ENCODE measurements around the gene NKAIN2. TPM values are rescaled to one million over a fixed set of nuclear protein-coding genes. Genes with fewer than 3 reads are reported as not detected.

The NKAIN2 gene
- total and polyA plus RNA-seq, 2 experiments from 2014 or later: 0.22 TPM; not detected in 1

DNA sequence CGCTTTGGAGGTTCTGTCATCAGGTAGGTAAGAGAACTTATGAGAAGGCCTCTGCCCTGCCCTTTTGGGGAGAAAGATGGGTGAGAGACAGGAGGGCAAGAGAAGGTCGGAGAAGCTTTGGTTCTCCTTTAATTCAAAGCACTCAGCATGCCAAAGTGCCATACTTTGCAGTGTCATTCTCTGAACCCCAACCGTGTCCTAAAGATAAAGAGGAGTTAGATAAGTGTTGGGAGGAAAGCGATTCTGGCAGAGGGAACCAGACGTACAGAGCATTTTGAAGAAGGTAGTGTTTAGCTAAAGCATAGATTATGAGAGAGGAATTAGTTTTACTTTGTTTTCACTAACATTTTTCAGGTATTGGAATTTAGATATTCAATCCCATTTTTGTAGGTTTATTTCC lies 40.3 kb downstream of the NKAIN2 start:
- H3K4me1 ChIP-seq (ENCODE audit: low read depth): no peaks in the 10 kb centered on the region
- H3K9me3 ChIP-seq (ENCODE audit: low read depth): peaks cover 2% of the 10 kb centered on the region
- H3K36me3 ChIP-seq: no peaks in the 10 kb centered on the region
- TF ChIP-seq, protein P1, sequence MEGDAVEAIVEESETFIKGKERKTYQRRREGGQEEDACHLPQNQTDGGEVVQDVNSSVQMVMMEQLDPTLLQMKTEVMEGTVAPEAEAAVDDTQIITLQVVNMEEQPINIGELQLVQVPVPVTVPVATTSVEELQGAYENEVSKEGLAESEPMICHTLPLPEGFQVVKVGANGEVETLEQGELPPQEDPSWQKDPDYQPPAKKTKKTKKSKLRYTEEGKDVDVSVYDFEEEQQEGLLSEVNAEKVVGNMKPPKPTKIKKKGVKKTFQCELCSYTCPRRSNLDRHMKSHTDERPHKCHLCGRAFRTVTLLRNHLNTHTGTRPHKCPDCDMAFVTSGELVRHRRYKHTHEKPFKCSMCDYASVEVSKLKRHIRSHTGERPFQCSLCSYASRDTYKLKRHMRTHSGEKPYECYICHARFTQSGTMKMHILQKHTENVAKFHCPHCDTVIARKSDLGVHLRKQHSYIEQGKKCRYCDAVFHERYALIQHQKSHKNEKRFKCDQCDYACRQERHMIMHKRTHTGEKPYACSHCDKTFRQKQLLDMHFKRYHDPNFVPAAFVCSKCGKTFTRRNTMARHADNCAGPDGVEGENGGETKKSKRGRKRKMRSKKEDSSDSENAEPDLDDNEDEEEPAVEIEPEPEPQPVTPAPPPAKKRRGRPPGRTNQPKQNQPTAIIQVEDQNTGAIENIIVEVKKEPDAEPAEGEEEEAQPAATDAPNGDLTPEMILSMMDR (IDR thresholded peaks at IDR 0.05; ENCODE audit: low read depth, low read length): no peak
- no peak overlapping the region for H3K4me3 ChIP-seq
- peaks cover 11% of the 10 kb centered on the region for H3K27me3 ChIP-seq
- no peak overlapping the region for H3K27ac ChIP-seq
- no peak for DNase-seq (ENCODE audit: low read depth in 1 of 2, low spot score in 1 of 2)

DNA sequence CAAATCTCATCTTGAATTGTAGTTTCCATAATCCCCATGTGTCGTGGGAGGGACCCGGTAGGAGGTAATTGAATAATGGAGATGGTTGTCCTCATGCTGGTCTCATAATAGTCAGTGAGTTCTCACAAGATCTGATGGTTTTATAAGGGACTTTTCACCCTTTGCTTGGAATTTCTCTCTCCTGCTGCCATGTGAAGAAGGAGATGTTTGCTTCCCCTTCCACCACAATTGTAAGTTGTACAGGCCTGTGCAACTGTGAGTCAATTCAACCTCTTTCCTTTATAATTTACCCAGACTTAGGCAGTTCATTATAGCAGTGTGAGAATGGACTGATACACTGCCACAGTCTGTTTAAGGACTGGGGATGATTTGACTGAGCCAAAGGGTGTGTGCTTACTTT lies 44.7 kb downstream of the NKAIN2 start:
- TF ChIP-seq, protein P1 (IDR thresholded peaks at IDR 0.05; ENCODE audit: low read depth, low read length): no peak

DNA sequence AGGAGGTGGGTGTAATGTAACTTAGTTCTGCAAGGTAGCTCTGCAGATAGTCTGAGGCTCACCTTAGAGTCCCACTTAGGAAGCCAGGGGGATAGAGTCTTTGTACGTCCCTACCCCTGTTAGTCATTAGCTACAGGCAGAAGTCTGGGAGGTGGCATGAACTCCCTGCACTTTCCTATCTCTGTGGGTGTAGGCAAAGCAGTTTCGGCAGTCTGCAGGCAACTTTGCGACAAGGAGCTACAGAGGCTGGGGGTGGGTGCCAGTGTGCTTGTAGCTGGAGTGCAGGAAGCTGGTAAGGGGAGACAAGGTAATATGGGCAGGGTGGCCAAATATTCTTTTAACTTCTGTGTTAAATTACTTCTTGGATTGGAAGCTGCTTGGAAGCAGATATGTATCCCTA lies 45.7 kb downstream of the NKAIN2 start:
- peaks cover 2% of the 10 kb centered on the region for H3K9me3 ChIP-seq (ENCODE audit: low read depth)
- DNase-seq (ENCODE audit: low read depth in 1 of 2, low spot score in 1 of 2): no peak
- no peak overlapping the region for H3K27ac ChIP-seq
- no peaks in the 10 kb centered on the region for H3K36me3 ChIP-seq
- H3K27me3 ChIP-seq: peaks cover 6% of the 10 kb centered on the region
- TF ChIP-seq, protein P1 (IDR thresholded peaks at IDR 0.05; ENCODE audit: low read depth, low read length): no peak
- no peaks in the 10 kb centered on the region for H3K4me1 ChIP-seq (ENCODE audit: low read depth)
- H3K4me3 ChIP-seq: no peak overlapping the region

More for the DNA sequence above, 44.7 kb downstream of the NKAIN2 start:
- Histone ChIP-seq H3K36me3 (no peaks in the 10 kb centered on the region), H3K27me3 (peaks cover 6% of the 10 kb centered on the region), H3K9me3 (ENCODE audit: low read depth) (peaks cover 2% of the 10 kb centered on the region), H3K4me3 (no peak overlapping the region), H3K4me1 (ENCODE audit: low read depth) (no peaks in the 10 kb centered on the region), H3K27ac (no peak overlapping the region)
- DNase-seq (ENCODE audit: low read depth in 1 of 2, low spot score in 1 of 2): no peak

DNA sequence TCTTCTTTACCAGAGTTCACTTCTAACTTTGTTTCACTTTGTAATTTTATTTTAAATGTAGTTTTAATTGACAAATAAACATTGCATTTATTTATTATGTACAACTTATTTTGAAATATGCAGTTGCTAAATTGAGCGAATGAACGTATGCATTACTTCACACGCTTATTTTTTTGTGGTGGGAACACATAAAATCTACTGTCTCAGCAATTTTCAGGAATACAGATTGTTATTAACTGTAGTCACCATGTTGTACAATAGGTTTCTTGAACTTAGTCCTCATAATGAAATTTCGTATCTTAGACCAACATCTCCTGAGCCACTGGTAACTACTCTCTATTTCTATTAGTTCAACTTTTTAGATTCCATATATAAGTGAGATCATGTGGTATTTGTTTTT lies 46.9 kb downstream of the NKAIN2 start:
- no peaks in the 10 kb centered on the region for H3K4me1 ChIP-seq (ENCODE audit: low read depth)
- no peak for DNase-seq (ENCODE audit: low read depth in 1 of 2, low spot score in 1 of 2)
- no peak overlapping the region for H3K27ac ChIP-seq
- H3K9me3 ChIP-seq (ENCODE audit: low read depth): no peaks in the 10 kb centered on the region
- no peak overlapping the region for H3K4me3 ChIP-seq
- no peaks in the 10 kb centered on the region for H3K36me3 ChIP-seq
- TF ChIP-seq, protein P1 (IDR thresholded peaks at IDR 0.05; ENCODE audit: low read depth, low read length): no peak
- H3K27me3 ChIP-seq: peaks cover 6% of the 10 kb centered on the region

DNA sequence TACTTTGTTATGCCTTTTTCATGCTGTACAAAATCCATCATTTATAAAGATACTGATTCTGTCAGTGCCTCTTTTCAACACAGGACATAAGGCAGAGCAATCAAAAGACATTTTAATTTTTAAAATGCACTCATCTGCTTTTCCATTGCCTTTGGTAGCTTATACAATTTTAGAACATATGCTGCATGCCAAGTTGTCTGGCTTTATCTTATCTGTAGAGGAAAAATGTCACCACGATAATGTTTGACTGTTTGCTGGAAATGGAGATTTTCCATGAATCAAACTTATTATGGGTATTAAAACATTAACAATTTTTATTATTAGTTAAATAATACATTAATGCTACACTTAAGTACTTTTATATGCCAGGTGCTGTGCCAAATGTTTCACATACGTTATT lies 50.5 kb downstream of the NKAIN2 start:
- H3K27ac ChIP-seq: no peak overlapping the region
- H3K4me1 ChIP-seq (ENCODE audit: low read depth): no peaks in the 10 kb centered on the region
- peaks cover 6% of the 10 kb centered on the region for H3K27me3 ChIP-seq
- DNase-seq (ENCODE audit: low read depth in 1 of 2, low spot score in 1 of 2): no peak
- no peaks in the 10 kb centered on the region for H3K36me3 ChIP-seq
- no peak overlapping the region for H3K4me3 ChIP-seq
- TF ChIP-seq, protein P1 (IDR thresholded peaks at IDR 0.05; ENCODE audit: low read depth, low read length): no peak
- no peaks in the 10 kb centered on the region for H3K9me3 ChIP-seq (ENCODE audit: low read depth)

DNA sequence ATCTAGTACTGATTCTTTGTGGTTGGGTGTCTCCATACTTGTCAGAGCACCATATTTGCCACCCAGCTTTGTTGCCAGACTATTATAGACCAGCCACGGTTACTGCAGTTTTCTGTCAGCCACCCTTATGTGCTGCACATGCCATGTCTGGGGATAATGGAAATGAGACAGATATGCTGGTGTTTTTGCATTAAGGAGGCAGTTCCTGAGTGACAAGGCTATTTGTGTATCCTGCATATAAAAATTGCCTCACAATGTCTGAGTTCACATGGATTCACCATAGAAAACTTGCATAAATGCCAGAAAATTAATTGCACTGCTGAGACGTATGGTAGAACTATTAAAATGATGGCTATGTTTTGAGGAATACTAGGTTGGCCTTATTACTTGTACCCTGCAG lies 51.8 kb downstream of the NKAIN2 start:
- H3K36me3 ChIP-seq: no peaks in the 10 kb centered on the region
- H3K9me3 ChIP-seq (ENCODE audit: low read depth): no peaks in the 10 kb centered on the region
- TF ChIP-seq, protein P1 (IDR thresholded peaks at IDR 0.05; ENCODE audit: low read depth, low read length): no peak
- H3K4me1 ChIP-seq (ENCODE audit: low read depth): no peaks in the 10 kb centered on the region
- DNase-seq (ENCODE audit: low read depth in 1 of 2, low spot score in 1 of 2): no peak
- H3K27me3 ChIP-seq: peaks cover 6% of the 10 kb centered on the region
- H3K4me3 ChIP-seq: no peak overlapping the region
- no peak overlapping the region for H3K27ac ChIP-seq

Measured in cardiac muscle cell (in vitro differentiated cells and primary cell).